ENCODE measurements around the gene RRP8.

The RRP8 gene

DNA sequence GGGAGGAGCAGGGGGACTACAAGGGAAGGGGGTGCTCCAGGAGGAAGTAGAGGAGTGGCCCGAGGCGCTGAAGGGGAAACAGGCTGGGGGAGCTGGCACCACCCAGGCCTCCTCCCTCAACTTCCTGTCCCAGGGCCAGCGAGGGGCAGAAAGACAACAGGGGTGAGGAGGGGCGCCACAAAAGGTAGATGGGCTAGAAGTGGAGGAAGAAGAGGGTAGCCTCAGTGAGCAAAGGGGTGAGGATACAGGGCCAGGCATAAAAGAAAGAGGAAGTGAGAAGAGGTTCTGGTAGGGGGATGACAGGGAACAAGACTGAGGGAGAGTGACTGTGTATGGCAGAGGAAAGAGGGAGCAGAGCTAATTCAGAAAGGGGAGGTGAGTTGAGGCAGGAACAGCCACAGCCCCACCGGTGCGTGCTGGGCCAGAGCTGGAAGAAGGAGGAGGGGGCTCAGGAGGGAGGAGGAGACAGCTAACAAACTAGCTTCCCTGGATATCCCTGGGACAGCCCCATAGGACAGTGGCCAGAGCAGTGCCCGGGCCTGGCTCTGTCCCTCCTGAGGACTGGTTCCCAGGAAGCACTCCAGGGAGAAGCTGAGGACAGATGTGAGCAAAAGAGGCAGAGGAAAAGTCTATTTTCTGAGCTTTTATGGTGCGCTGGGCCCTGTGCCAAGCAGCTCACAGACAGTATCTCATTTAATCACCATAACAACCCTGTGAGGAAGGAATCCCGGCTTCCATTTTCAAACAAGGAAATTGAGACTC, 43.7 kb upstream of the RRP8 start:
- no peaks in the 10 kb centered on the region for H3K36me3 ChIP-seq (replicated peaks; ENCODE audit: insufficient read depth, low read length)

DNA sequence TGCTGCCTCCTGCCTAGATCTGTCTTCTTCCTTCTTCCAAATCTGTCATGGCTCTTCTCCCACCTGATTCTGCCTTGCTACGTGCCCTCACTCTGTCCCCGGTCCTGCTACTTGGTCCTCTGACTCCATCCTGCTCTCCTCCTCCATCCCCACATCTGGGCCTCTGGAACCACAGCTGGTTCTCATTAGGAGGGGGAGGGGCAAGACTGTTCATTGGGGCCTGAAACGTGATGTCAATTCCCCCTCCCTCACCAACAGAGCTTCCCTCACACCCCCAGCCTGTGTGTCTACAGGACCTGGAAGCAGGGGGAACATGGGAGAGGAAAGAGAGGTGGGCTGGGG, 43.1 kb upstream of the RRP8 start:
- no peak overlapping the region for H2AFZ ChIP-seq (ENCODE audit: low read length)

More for the DNA sequence above, 43.7 kb upstream of the RRP8 start:
- TF ChIP-seq, protein P1, sequence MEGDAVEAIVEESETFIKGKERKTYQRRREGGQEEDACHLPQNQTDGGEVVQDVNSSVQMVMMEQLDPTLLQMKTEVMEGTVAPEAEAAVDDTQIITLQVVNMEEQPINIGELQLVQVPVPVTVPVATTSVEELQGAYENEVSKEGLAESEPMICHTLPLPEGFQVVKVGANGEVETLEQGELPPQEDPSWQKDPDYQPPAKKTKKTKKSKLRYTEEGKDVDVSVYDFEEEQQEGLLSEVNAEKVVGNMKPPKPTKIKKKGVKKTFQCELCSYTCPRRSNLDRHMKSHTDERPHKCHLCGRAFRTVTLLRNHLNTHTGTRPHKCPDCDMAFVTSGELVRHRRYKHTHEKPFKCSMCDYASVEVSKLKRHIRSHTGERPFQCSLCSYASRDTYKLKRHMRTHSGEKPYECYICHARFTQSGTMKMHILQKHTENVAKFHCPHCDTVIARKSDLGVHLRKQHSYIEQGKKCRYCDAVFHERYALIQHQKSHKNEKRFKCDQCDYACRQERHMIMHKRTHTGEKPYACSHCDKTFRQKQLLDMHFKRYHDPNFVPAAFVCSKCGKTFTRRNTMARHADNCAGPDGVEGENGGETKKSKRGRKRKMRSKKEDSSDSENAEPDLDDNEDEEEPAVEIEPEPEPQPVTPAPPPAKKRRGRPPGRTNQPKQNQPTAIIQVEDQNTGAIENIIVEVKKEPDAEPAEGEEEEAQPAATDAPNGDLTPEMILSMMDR (IDR thresholded peaks at IDR 0.05; ENCODE audit: low read length), result no peak
- TF ChIP-seq EZH2 (optimal IDR thresholded peaks at IDR 0.05; ENCODE audit: low read depth, low read length), result no peak
- TF ChIP-seq EZH2phosphoT487 (IDR thresholded peaks at IDR 0.05; ENCODE audit: low read length), result no peak
- H3K9ac ChIP-seq (ENCODE audit: low read length), result no peak overlapping the region
- no peak overlapping the region for H3K4me3 ChIP-seq (ENCODE audit: low read length)
- no peak overlapping the region for H3K27ac ChIP-seq (ENCODE audit: low read length)
- H3K4me1 ChIP-seq (ENCODE audit: low read length), result no peaks in the 10 kb centered on the region
- H3K9me3 ChIP-seq (replicated peaks; ENCODE audit: insufficient read depth, low read length), result no peaks in the 10 kb centered on the region
- H3K27me3 ChIP-seq (replicated peaks; ENCODE audit: insufficient read depth, low read length), result peaks cover 16% of the 10 kb centered on the region; the same call in 1 of the 2 replicates
- no peaks in the 10 kb centered on the region for H3K9me2 ChIP-seq (replicated peaks; ENCODE audit: insufficient read depth, low read length)
- no peak for DNase-seq
- no peaks in the 10 kb centered on the region for H3F3A ChIP-seq (ENCODE audit: insufficient read depth, low read length)
- no peaks in the 10 kb centered on the region for H3K79me2 ChIP-seq (ENCODE audit: low read length)
- no peak overlapping the region for H2AFZ ChIP-seq (ENCODE audit: low read length)
- no peaks in the 10 kb centered on the region for H4K20me1 ChIP-seq (ENCODE audit: insufficient read depth, low read length)
- no peak overlapping the region for H3K4me2 ChIP-seq (ENCODE audit: low read depth, low read length)

DNA sequence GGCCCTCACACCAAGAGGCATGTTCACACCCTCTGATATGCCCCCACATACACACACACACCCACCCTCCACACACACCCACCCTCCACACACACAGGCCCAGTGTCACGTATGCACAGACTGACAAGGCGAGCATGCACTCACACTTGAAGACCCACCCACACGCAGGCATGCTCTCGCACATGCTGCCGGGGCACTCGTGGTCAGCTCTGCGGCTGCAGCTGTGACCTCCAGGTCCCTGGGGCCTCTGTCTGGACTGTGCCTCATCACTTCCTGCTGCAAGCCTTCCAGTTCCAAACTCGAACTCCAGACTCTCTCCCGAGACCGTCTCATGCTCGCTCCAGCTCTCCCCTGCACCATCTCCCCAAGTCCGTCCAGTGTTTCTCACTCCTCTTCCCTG, 42.7 kb upstream of the RRP8 start:
- Histone ChIP-seq H3K36me3 (replicated peaks; ENCODE audit: insufficient read depth, low read length) (no peaks in the 10 kb centered on the region), H3K4me1 (ENCODE audit: low read length) (no peaks in the 10 kb centered on the region), H3K4me2 (ENCODE audit: low read depth, low read length) (no peak overlapping the region), H3K9me3 (replicated peaks; ENCODE audit: insufficient read depth, low read length) (no peaks in the 10 kb centered on the region), H3K79me2 (ENCODE audit: low read length) (no peaks in the 10 kb centered on the region), H3F3A (ENCODE audit: insufficient read depth, low read length) (no peaks in the 10 kb centered on the region), H4K20me1 (ENCODE audit: insufficient read depth, low read length) (no peaks in the 10 kb centered on the region), H3K27me3 (replicated peaks; ENCODE audit: insufficient read depth, low read length) (0 out of 2 replicates have a peak, but pooled peaks cover 16% of the 10 kb centered on the region), H3K9me2 (replicated peaks; ENCODE audit: insufficient read depth, low read length) (no peaks in the 10 kb centered on the region), H3K9ac (ENCODE audit: low read length) (no peak overlapping the region), H3K27ac (ENCODE audit: low read length) (no peak overlapping the region), H3K4me3 (ENCODE audit: low read length) (no peak overlapping the region), H2AFZ (ENCODE audit: low read length) (no peak overlapping the region)
- no peak for DNase-seq
- TF ChIP-seq EZH2phosphoT487 (IDR thresholded peaks at IDR 0.05; ENCODE audit: low read length), result no peak
- no peak for TF ChIP-seq EZH2 (optimal IDR thresholded peaks at IDR 0.05; ENCODE audit: low read depth, low read length)
- TF ChIP-seq, protein P1 (IDR thresholded peaks at IDR 0.05; ENCODE audit: low read length), result no peak

More for the DNA sequence above, 43.1 kb upstream of the RRP8 start:
- no peaks in the 10 kb centered on the region for H3K79me2 ChIP-seq (ENCODE audit: low read length)
- no peak overlapping the region for H3K4me3 ChIP-seq (ENCODE audit: low read length)
- no peaks in the 10 kb centered on the region for H3K9me3 ChIP-seq (replicated peaks; ENCODE audit: insufficient read depth, low read length)
- TF ChIP-seq EZH2 (optimal IDR thresholded peaks at IDR 0.05; ENCODE audit: low read depth, low read length) (no peak), EZH2phosphoT487 (IDR thresholded peaks at IDR 0.05; ENCODE audit: low read length) (no peak)
- TF ChIP-seq, protein P1 (IDR thresholded peaks at IDR 0.05; ENCODE audit: low read length), result no peak
- H4K20me1 ChIP-seq (ENCODE audit: insufficient read depth, low read length), result no peaks in the 10 kb centered on the region
- H3K27ac ChIP-seq (ENCODE audit: low read length), result no peak overlapping the region
- H3K27me3 ChIP-seq (replicated peaks; ENCODE audit: insufficient read depth, low read length), result 0 out of 2 replicates have a peak, but pooled peaks cover 16% of the 10 kb centered on the region
- DNase-seq, result no peak
- no peak overlapping the region for H3K9ac ChIP-seq (ENCODE audit: low read length)
- H3K4me2 ChIP-seq (ENCODE audit: low read depth, low read length), result no peak overlapping the region
- H3K36me3 ChIP-seq (replicated peaks; ENCODE audit: insufficient read depth, low read length), result no peaks in the 10 kb centered on the region
- no peaks in the 10 kb centered on the region for H3K4me1 ChIP-seq (ENCODE audit: low read length)
- no peaks in the 10 kb centered on the region for H3K9me2 ChIP-seq (replicated peaks; ENCODE audit: insufficient read depth, low read length)
- no peaks in the 10 kb centered on the region for H3F3A ChIP-seq (ENCODE audit: insufficient read depth, low read length)

Measured in MM.1S (cell line).